HG03439 (cell line): ENCODE results near the gene KNCN.

Source experiments
- ATAC-seq: cut with Tn5 transposase; IDR thresholded peaks from one replicate; pipeline ENCODE4 v1.9.1; 2021; ENCODE audit warnings: mild to moderate bottlenecking, moderate library complexity; ENCODE audit not compliant: unreplicated experiment

The KNCN gene

DNA sequence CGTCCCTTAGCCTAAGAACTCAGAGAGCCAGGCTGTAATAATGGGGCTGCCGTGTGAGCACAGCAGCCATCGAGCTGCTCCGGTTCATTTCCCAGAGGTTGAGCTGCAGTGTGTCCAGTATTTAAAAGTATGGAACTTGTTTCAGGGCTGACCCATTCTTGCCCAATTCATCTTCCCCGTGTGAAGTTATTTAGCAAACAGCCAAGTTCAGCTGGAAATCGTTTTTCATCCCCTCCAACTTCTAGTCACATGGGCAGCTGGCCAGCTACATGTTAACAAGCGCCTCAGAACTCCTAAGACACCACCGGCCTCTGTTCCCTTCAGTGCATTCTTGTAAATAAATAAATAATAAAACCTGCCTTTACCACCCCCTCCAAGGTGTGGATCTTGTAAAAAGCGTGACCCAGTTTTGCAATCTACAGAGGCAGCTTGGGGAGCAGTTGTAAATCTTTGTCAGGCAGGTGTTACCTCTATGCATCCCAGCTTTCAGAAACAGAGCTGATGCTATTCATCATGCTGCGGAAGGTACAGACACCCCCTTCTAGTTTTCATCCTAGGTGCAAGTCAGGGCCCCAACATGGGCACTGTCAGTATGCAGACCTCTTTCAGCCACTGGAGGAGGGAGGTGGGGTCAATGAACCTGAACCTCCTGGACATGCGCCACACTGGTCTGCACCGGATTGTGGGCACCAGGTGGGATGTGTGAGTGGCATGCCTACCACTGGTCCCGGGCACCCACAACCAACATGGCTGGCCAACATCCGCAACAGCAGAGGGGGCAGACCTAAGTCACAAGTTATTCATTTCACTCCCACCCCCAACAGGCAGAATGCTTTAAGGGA is 18.7 kb upstream of the KNCN start:
- ATAC-seq, result no peak

DNA sequence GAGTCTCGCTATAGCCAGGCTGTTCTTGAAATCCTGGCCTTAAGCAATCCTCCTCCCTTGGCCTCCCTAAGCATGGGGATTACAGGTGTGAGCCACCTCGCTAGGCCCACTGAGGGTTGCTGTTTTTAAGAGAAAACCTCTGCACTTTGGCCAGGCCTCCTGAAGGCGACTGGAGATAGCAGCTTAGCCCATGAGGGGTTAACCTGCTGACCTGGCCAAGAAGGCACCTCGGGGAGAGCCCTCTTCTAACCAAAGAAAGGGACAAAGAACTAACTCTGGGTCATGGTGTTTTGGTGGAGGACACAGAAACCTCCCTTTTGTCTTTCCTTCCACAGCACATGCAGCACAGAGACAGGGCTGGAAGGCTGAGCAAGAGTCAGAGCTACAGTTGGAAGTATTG is 17.7 kb upstream of the KNCN start:
- no peak for ATAC-seq

- no peak for ATAC-seq
These were observed 17.0 kb upstream of the KNCN start for GRCh38 chr1:46568461-46568891.

DNA sequence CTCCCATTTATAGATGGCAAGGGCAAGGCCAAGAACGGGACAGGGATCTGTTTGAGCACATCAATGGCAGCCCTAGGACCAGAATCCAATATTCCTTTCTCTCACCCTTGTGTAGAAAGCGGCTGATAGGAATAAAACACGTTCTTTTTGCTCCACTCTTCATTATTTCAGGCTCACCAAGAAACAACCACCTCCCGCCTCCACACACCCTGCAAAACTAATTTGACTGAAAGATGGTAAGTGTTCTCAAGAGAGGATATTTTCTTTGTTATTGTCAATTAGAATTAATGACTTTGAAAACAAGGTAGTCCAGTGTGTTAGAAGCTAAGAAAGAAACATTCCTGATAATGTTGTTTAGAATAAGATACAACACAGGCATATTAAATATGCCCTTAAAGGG is 11.9 kb upstream of the KNCN start:
- no peak for ATAC-seq

- ATAC-seq, result no peak
These were observed 11.1 kb upstream of the KNCN start for GRCh38 chr1:46562498-46562897.

GRCh38 chr1:46558966-46559365 is 7.5 kb upstream of the KNCN start:
- no peak for ATAC-seq

DNA sequence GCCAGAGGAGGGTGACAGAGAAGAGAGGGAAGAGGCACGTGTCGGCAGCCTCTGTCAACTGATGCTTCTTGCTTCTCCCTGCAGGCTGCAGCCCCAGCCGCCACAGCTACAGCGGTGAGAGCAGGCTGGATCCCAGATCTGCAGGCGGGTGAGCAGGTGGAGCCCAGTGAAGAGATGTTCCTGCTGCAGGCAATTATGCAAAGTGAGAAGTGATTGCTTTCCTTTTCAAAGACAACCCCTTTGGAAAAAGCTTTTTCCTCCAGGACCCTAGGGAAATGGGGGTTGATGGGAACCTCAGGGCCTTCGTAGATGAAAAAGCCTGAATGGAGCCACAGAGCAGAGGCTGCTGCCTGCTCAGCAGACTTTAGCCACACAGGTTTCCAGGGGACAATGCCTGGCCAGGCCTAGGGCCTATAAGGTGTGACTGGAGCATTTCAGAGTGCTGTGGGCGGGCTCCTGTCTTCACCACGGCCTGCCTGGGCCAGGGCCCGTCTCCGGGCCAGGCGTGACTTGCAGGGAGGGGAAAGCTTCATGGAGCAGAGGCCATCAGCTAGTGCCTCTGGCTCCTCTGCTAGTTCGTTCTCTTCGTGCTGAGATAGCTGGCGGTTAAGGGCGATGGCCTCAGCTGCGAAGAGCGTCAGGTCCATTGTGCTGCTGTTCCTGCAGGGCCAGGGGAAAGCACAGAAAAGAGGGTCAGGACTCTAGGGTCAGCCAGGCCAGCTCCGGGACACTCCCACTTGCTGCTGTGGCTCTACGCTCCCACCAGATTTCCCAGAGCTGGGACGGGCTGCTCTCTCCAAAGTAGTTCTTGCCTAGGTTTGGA is 6.9 kb upstream of the KNCN start:
- no peak for ATAC-seq

GRCh38 chr1:46557403-46557802 is 6.0 kb upstream of the KNCN start:
- ATAC-seq, result no peak

DNA sequence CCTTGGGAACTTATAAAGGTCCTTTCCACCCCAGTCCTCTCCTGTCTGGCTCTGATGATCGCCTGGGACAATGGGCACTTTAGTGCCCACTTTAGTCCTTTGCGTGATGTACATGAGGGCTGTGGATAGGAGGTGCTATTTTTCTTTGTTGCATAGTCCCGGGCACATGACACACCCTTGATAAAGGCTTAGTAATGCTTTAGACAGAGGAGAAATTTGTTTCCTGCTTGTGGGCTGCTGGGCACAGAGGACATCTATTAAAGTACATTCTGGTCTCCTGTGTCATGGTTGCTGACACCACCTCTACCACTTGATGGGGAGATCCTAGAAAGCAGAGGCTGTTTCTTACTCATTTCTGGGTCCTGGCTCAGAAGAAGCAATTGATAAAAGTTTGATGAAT is 5.4 kb upstream of the KNCN start:
- no peak for ATAC-seq

DNA sequence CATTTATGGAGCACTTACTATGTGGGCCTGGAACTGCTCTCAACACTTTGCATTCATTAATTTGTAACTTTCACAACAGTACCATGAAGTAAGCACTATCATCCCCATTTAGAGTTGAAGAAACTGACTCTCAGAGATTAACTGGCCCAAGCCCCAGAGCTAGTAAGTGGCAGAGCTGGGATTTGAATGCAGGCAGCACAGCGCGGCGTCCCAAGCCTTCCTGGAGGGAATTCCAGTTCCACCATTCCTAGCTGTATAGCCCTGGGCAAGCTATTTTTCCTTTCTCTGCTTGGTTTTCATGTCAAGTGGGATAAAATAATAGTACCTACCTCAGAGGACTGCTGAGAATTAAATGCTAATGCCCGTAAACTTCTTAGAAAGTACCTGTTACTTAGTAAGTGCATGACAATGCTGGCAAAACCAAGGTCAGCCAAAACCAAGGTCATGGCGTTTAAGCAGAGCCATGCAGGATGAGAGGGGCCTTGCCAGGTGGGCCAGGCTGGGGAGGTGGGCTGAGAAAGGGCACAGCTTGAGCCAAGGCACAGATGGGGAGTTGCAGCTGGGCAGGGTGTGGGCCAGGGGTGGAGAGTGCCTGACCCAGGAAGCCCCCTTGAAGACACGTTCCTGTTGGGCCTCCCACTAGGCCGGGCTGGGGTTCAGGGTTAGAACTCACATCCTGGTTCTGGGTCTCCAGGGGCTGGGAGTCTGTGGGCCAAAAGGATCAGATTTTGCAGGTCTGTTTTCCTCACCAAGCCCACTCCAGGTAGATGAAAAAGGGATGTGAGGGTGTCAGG is 4.6 kb upstream of the KNCN start:
- ATAC-seq, result no peak

- no peak for ATAC-seq
These were observed 3.3 kb upstream of the KNCN start for GRCh38 chr1:46554597-46555381.

DNA sequence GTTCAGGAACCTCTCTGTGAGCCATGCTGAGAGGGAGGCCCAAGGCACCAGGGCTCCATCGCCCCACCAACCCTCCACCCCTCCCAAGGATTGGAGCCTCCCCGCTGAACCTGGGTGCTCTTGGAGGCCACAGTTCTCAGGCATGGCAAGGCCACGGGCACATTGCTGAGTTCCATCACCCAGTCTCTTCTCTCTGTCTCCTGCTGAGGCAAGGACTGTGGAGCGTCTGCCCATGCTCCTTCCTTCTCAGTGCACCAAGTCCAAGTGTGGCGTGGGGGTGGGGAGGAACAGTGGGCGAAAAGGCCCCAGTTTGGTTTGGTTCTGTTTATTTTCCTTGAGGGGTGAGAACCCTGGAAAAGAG is 2.8 kb upstream of the KNCN start:
- ATAC-seq, result no peak

DNA sequence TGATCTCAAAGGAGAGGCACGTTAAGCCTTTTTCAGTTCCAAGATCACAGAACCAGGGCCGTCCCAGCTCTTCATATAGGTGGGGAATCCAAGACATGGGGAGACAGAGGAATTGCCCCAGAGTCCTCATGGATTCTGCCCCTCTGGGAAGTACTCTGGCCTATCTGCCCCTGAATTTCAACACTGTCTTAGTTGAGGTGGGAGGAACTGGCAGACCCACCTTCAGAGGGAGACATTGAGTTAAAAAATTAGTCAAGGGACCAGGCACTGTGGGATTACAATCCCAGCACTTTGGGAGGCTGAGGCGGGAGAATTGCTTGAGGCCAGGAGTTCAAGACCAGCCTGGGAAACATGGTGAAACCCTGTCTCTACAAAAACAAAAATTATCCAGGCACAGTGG is 2.1 kb upstream of the KNCN start:
- no peak for ATAC-seq

- no peak for ATAC-seq
These were observed 1.1 kb upstream of the KNCN start for GRCh38 chr1:46552357-46553237.

DNA sequence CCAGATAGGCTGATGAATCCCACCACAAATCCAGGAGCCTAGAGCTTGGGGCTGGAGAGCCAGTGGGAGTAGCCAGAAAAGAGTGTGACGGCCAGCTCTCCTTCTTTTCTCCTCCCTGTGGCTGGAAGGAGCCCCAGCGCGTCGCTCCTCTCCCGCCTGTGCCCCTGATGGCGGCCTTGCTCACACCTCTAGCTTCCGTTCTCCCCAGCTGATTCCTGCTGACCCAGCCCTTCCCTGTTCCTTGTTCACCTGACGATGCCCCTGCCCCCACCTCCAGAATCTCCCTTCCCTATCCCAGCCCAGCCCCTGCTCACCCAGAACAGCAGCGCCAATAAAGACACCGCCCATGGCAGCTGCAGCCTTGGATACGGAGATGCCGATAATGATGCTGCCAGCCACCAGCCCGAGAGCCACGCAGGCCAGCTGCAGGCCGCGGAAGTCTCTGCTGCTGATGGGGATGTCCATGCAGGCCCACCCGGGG is 656 bp downstream of the KNCN start:
- no peak for ATAC-seq

GRCh38 chr1:46549697-46550681 is 1.5 kb downstream of the KNCN start:
- no peak for ATAC-seq

DNA sequence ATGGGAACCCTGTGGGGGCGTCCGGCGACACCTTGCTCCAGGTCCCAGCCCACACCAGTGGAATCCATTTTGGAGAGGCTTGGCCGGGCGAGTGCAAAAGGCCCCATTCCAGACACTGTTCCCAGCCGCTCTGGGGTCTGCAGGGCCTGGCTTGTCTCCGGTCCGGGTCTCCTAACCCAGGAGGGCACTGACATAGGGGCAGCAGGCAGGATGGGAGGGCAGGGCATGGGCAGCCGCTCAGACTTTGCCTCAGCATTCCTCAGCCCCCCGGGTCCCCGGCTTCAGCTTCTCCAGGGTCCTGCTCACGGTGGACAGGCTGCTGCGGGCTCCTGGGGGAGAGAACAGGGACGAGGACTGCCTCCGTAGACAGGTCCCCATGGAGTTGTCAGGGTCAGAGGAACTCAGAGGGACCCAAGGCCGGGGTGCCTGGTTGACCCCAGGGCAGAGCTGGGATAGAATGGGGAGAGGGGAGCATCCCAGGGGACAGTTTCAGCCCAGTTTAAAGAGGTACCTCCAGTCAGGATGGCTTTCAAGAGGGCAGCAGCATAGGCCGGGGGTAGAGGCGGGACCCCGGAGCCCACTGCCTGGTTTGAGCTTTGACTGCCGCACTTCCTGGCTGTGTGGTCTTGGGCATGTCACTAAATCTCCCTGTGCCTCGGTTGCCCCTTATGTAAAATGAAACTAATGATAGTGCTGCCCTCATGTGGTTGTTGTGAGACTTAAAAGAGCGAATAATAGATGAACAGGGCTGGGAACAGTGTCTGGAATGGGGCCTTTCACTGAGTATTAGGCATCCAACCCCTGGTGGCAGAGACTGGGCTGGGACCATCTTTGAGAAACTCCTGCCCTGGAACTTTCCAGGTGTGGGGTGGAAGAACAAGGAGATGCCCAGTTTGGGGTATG is 3.7 kb downstream of the KNCN start:
- no peak for ATAC-seq
